ENCODE data around the gene SLC18A3.

The SLC18A3 gene

DNA sequence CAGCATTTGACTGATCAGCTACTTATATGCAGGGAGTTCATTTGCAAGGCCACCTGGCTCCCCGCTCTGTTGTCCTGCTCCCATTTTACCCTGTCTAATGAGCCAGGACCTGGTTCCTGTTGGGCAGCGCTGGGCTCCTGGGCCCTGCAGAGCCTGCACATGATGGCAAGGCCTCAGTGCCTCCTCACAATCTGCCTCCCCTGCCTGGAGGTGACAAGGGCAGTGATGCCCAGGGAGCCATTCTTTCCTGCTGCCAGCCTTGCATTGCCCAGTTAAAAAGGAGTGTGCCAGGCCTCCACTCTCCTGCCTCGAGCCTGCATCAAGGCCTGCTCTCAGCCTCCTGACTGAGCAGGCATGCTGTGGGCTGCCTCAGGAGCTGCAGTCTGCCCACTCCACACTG, 32.2 kb downstream of the SLC18A3 start:
- H3K36me3 ChIP-seq = no peaks in the 10 kb centered on the region

DNA sequence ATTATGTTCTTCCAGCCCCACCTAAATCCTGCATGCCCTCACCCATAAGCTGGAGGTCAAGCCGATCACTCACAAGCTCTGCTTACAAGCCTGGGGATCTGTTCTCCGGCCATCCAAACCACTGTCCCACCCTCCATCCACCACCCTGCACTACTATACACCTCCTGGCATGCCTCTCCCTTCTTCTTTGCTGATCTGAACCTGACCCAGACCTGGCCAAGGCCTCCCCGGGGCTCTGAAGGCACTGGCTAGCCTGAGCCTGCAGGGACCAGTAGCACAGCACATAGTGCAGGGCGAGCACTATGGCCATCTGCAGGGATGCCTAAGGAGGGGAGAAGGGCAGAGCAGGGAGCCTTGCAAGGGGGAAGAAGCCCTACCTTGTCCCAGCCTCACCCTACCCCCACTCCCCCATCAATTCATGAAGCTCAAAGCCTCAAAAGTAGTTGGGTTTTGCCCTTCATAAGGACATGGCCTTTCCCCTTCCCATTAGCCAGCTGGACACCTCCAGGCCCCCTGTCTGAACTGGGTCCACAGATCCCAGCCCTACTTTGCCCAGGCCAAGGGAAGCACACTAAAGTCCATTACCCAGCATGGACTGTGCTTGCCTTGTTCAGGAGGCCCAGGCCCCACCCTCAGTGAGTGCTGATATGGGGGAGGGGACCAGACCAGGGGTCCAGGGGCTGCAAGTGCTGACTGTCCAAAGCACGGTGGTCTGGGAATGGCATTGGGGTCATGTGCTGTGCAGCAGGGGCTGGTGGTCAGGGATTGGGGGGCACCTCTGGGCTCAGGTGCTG, 33.3 kb downstream of the SLC18A3 start:
- Histone ChIP-seq H3K4me1 (no peaks in the 10 kb centered on the region), H3K27me3 (no peaks in the 10 kb centered on the region), H3K4me3 (ENCODE audit: low read depth, low read length) (no peak overlapping the region), H3K9me3 (no peaks in the 10 kb centered on the region), H3K36me3 (no peaks in the 10 kb centered on the region)
- TF ChIP-seq, protein P1, sequence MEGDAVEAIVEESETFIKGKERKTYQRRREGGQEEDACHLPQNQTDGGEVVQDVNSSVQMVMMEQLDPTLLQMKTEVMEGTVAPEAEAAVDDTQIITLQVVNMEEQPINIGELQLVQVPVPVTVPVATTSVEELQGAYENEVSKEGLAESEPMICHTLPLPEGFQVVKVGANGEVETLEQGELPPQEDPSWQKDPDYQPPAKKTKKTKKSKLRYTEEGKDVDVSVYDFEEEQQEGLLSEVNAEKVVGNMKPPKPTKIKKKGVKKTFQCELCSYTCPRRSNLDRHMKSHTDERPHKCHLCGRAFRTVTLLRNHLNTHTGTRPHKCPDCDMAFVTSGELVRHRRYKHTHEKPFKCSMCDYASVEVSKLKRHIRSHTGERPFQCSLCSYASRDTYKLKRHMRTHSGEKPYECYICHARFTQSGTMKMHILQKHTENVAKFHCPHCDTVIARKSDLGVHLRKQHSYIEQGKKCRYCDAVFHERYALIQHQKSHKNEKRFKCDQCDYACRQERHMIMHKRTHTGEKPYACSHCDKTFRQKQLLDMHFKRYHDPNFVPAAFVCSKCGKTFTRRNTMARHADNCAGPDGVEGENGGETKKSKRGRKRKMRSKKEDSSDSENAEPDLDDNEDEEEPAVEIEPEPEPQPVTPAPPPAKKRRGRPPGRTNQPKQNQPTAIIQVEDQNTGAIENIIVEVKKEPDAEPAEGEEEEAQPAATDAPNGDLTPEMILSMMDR (IDR thresholded peaks at IDR 0.05; ENCODE audit: low read depth, low read length) = no peak
- no peak for DNase-seq

More for the DNA sequence above, 32.2 kb downstream of the SLC18A3 start:
- no peaks in the 10 kb centered on the region for H3K4me1 ChIP-seq
- no peak overlapping the region for H3K4me3 ChIP-seq (ENCODE audit: low read depth, low read length)
- DNase-seq = no peak
- TF ChIP-seq, protein P1 (IDR thresholded peaks at IDR 0.05; ENCODE audit: low read depth, low read length) = no peak
- H3K9me3 ChIP-seq = no peaks in the 10 kb centered on the region
- no peaks in the 10 kb centered on the region for H3K27me3 ChIP-seq

DNA sequence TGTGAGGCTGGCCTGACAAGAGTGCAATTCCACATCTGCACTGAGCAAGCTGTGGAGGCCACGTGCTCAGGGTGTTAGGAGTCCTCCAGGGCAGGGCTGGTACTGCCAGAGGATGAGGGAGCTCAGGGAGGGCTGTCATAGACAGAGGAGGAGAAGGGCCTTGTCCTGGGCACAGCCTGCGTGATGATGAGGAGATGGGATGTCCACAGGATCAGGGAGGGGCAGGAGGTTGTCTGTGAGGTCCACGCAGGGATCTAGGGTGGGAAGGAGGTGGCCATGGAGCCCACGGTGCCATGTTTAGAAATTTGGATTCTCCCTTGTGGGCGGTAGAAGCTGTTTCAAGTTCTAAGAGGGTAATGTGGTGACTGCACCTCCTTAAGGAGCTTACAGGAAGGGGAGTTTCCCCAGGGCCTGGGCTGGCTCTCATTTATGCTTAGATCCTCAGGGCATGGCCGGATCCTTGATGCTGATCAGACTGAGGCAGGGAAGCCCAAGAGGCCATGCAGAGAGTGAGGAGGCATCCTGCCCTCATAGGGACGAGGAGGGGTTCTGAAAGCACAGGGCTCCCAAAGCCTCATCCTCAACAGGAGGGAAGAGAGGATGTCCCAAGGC, 34.0 kb downstream of the SLC18A3 start:
- TF ChIP-seq, protein P1 (IDR thresholded peaks at IDR 0.05; ENCODE audit: low read depth, low read length) = no peak
- H3K9me3 ChIP-seq = no peaks in the 10 kb centered on the region
- H3K4me3 ChIP-seq (ENCODE audit: low read depth, low read length) = no peak overlapping the region
- no peaks in the 10 kb centered on the region for H3K4me1 ChIP-seq
- H3K27me3 ChIP-seq = no peaks in the 10 kb centered on the region
- no peak for DNase-seq
- H3K36me3 ChIP-seq = no peaks in the 10 kb centered on the region

DNA sequence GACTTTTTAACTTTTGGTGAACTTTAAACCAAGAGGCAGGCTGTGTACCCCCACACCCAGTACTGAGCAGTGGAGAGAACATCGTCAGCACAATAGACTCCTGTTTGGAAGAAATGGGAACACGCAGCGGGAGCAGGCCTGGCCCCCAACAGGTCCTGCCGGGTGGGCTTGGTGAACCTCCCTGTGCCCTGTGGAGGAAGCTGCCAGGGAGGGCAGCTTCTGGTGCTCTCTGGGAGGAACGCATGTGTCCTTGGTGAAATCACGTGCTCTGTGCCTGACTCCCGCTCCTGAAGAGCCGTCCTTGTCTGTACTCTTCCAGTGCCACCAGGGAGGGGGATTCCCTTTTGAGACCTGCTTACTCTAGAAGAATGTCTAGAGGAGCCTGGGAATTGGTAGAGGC, 35.3 kb downstream of the SLC18A3 start:
- Histone ChIP-seq H3K36me3 (no peaks in the 10 kb centered on the region), H3K4me3 (ENCODE audit: low read depth, low read length) (no peak overlapping the region), H3K9me3 (no peaks in the 10 kb centered on the region), H3K27me3 (no peaks in the 10 kb centered on the region), H3K4me1 (no peaks in the 10 kb centered on the region)
- no peak for DNase-seq
- TF ChIP-seq, protein P1 (IDR thresholded peaks at IDR 0.05; ENCODE audit: low read depth, low read length) = no peak

DNA sequence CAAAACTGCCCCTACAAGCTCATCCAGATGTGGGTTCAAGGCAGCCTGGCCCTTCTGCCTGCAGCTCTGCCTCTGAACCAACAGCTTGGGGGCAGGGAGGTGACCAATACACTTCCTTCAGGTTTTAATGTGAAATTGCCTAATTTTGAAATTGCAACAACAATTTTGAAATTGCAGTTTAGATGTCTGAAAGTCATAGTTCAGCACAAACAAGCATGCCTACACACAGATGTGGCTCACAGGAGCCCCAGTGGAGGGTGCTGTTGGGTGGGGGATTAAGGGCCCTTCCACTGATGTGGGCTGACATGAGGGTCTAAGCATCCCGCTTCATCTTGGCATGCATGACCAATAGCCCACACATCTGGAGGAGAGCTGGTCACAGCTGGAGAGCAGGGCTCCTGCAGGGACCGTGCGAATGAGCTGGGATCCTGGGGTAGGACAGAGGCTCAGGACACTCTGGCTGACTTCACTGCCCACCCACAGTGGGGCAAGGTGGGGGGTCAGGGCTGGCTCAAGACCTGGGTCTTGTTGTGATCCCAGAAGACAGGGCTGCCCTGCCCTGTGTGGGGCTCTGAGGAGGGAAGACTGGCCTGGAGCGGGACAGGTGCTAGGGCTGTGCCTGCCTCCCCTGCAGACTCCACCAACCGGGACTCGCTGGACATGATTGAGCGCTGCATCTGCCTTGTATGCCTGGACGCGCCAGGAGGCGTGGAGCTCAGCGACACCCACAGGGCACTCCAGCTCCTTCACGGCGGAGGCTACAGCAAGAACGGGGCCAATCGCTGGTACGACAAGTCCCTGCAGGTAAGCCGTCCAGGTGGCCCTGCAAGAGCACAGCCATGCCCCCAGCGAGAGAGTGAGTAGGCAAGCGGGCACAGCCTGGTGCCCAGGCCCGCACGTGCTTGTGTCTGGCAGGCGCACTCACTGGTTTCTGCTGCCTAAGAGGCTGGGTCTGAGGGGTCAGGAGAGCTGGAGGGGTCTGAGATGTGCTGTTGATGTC, 36.1 kb downstream of the SLC18A3 start:
- Histone ChIP-seq H3K4me1 (no peaks in the 10 kb centered on the region), H3K9me3 (no peaks in the 10 kb centered on the region), H3K36me3 (no peaks in the 10 kb centered on the region), H3K27me3 (no peaks in the 10 kb centered on the region), H3K4me3 (ENCODE audit: low read depth, low read length) (no peak overlapping the region)
- DNase-seq = no peak
- TF ChIP-seq, protein P1 (IDR thresholded peaks at IDR 0.05; ENCODE audit: low read depth, low read length) = no peak

Measured in BE2C (cell line).